Liver (tissue), 3 donors: ENCODE results near the gene GPR137C.

Experiments
- ATF3 ChIP-seq: IDR thresholded peaks from 2 replicates; pipeline ENCODE4 v1.6.1; 2016; ENCODE audit warnings: antibody characterized with exemption
- CTCF ChIP-seq: fragments of 150-350 bp; IDR thresholded peaks from 2 replicates; pipeline ENCODE4 v1.5.1; 2017; ENCODE audit warnings: improper control_type of control experiment, low read depth, low read length; ENCODE audit not compliant: missing input control
- GABPA ChIP-seq, 2 donors: IDR thresholded peaks in 1 of 2; conservative IDR thresholded peaks in 1 of 2; 2 replicates each; pipeline ENCODE4 v1.6.1; 2016; ENCODE audit warnings: antibody characterized with exemption in 2 of 2, mild to moderate bottlenecking in 1 of 2, moderate library complexity in 1 of 2
- MAX ChIP-seq: IDR thresholded peaks from 2 replicates; pipeline ENCODE4 v1.6.1; 2016; ENCODE audit warnings: antibody characterized with exemption
- RAD21 ChIP-seq, 2 donors: IDR thresholded peaks; 2 replicates each; pipeline ENCODE4 v1.6.1; 2016; ENCODE audit warnings: antibody characterized with exemption in 2 of 2, mild to moderate bottlenecking in 2 of 2
- REST ChIP-seq: IDR thresholded peaks from 2 replicates; pipeline ENCODE4 v1.6.1; 2016; ENCODE audit warnings: antibody characterized with exemption, mild to moderate bottlenecking
- YY1 ChIP-seq: IDR thresholded peaks from 2 replicates; pipeline ENCODE4 v1.6.1; 2016; ENCODE audit warnings: antibody characterized with exemption, mild to moderate bottlenecking
- donor health status: healthy.
- donor health status: healthy.

- TF ChIP-seq CTCF: no peak
- no peak for TF ChIP-seq RAD21 (IDR thresholded peaks at IDR 0.05)
- no peak for TF ChIP-seq GABPA (IDR thresholded peaks at IDR 0.05 in 1 of 2, conservative IDR thresholded peaks at IDR 0.05 in 1 of 2)
- no peak for TF ChIP-seq REST
- TF ChIP-seq MAX: no peak
- TF ChIP-seq YY1: no peak
- TF ChIP-seq ATF3: no peak
Measured at GRCh38 chr14:52551205-52551604, 1.4 kb upstream of the GPR137C start.
